Measurements from ENCODE around the gene RBFOX1. TPM values are rescaled to one million over a fixed set of nuclear protein-coding genes. Genes with fewer than 3 reads are reported as not detected.

The RBFOX1 gene
- polyA plus RNA-seq, 1 donor from 2014 or later, result 56.8 TPM

GRCh38 chr16:7363422-7364417, 31.1 kb downstream of the RBFOX1 start:
- H3K36me3 ChIP-seq (ENCODE audit: insufficient read depth, low read length), result no peaks in the 10 kb centered on the region
- no peaks in the 10 kb centered on the region for H4K20me1 ChIP-seq (ENCODE audit: insufficient read depth)
- H3F3A ChIP-seq (ENCODE audit: insufficient read depth, low read length, poor library complexity, severe bottlenecking), result no peaks in the 10 kb centered on the region
- no peaks in the 10 kb centered on the region for H3K9me3 ChIP-seq (ENCODE audit: low read length)
- no peak overlapping the region for H3K9ac ChIP-seq (ENCODE audit: low read length)
- no peaks in the 10 kb centered on the region for H3K79me2 ChIP-seq (replicated peaks; ENCODE audit: insufficient read depth, low read length)
- H3K9me2 ChIP-seq (ENCODE audit: insufficient read depth, low read length), result no peaks in the 10 kb centered on the region
- no peak overlapping the region for H3K4me2 ChIP-seq (ENCODE audit: low read length)
- no peak for TF ChIP-seq TAF1 (IDR thresholded peaks at IDR 0.05; ENCODE audit: low read depth)
- no peak for TF ChIP-seq MXI1 (conservative IDR thresholded peaks at IDR 0.05; ENCODE audit: poor library complexity, severe bottlenecking)
- TF ChIP-seq RAD21 (conservative IDR thresholded peaks at IDR 0.05), result no peak
- no peak for TF ChIP-seq EZH2 (IDR thresholded peaks at IDR 0.05; ENCODE audit: borderline replicate concordance, insufficient read depth, low read length, poor library complexity, severe bottlenecking)
- no peak for TF ChIP-seq POLR2AphosphoS5 (IDR thresholded peaks at IDR 0.05)
- no peak overlapping the region for H2AFZ ChIP-seq (ENCODE audit: low read depth, low read length)
- no peaks in the 10 kb centered on the region for H3K27me3 ChIP-seq (ENCODE audit: insufficient read depth, low read depth, low read length)
- no peak overlapping the region for H3K4me3 ChIP-seq (ENCODE audit: low read length)
- H3K27ac ChIP-seq (ENCODE audit: low read length), result no peak overlapping the region

GRCh38 chr16:7366041-7366440, 33.4 kb downstream of the RBFOX1 start:
- TF ChIP-seq POLR2AphosphoS5 (IDR thresholded peaks at IDR 0.05), result no peak
- TF ChIP-seq MXI1 (conservative IDR thresholded peaks at IDR 0.05; ENCODE audit: poor library complexity, severe bottlenecking), result no peak
- TF ChIP-seq EP300 (conservative IDR thresholded peaks at IDR 0.05; ENCODE audit: poor library complexity, severe bottlenecking), result no peak
- TF ChIP-seq REST (IDR thresholded peaks at IDR 0.05; ENCODE audit: borderline replicate concordance), result no peak
- no peak for TF ChIP-seq EZH2 (IDR thresholded peaks at IDR 0.05; ENCODE audit: borderline replicate concordance, insufficient read depth, low read length, poor library complexity, severe bottlenecking)

More at GRCh38 chr16:7366041-7366440, 33.4 kb downstream of the RBFOX1 start:
- Histone ChIP-seq H3K27me3 (ENCODE audit: insufficient read depth, low read depth, low read length) (no peaks in the 10 kb centered on the region), H3F3A (ENCODE audit: insufficient read depth, low read length, poor library complexity, severe bottlenecking) (no peaks in the 10 kb centered on the region), H3K36me3 (ENCODE audit: insufficient read depth, low read length) (no peaks in the 10 kb centered on the region), H3K9me3 (ENCODE audit: low read length) (no peaks in the 10 kb centered on the region), H3K9ac (ENCODE audit: low read length) (no peak overlapping the region), H3K4me2 (ENCODE audit: low read length) (no peak overlapping the region), H3K9me2 (ENCODE audit: insufficient read depth, low read length) (no peaks in the 10 kb centered on the region), H4K20me1 (ENCODE audit: insufficient read depth) (no peaks in the 10 kb centered on the region), H3K27ac (ENCODE audit: low read length) (no peak overlapping the region), H3K79me2 (replicated peaks; ENCODE audit: insufficient read depth, low read length) (no peaks in the 10 kb centered on the region), H2AFZ (ENCODE audit: low read depth, low read length) (no peak overlapping the region), H3K4me3 (ENCODE audit: low read length) (no peak overlapping the region)
